Esophagus muscularis mucosa (tissue), 4 donors: ENCODE measurements around the gene MGLL.

ENCODE experiments used
- CTCF ChIP-seq, 3 experiments: fragments of 200-600 bp in 2 of 3; fragments of 450-650 bp in 1 of 3; sonication (generic) in 2 of 3; IDR thresholded peaks; one replicate each; pipeline ENCODE4 v1.5.1; 2017 to 2019; ENCODE audit warnings: antibody characterized with exemption in 3 of 3, mild to moderate bottlenecking in 2 of 3, moderate library complexity in 1 of 3
- EP300 ChIP-seq: sonication (generic); formaldehyde crosslinking; IDR thresholded peaks from one replicate; pipeline ENCODE4 v1.6.1; 2017; ENCODE audit warnings: antibody characterized with exemption
- POLR2A ChIP-seq: fragments of 450-650 bp; IDR thresholded peaks from one replicate; pipeline ENCODE4 v1.6.1; 2017; ENCODE audit warnings: antibody characterized with exemption, moderate library complexity, mild to moderate bottlenecking, low read depth
- POLR2AphosphoS5 ChIP-seq, 2 donors: sonication (generic); formaldehyde crosslinking; IDR thresholded peaks; one replicate each; pipeline ENCODE4 v1.6.1; 2017; ENCODE audit warnings: antibody characterized with exemption in 2 of 2

- TF ChIP-seq CTCF (IDR thresholded peaks at IDR 0.05) (no peak), POLR2AphosphoS5 (IDR thresholded peaks at IDR 0.05) (no peak), POLR2A (no peak), EP300 (no peak)
Observed at GRCh38 chr3:127750226-127751031, 71.9 kb downstream of the MGLL start.
